Testis (tissue), 3 donors: ENCODE data around the gene ELMO1. TPM values are rescaled to one million over a fixed set of nuclear protein-coding genes. Genes with fewer than 3 reads are reported as not detected.

Experiments used
- DNase-seq: peaks from one replicate; pipeline ENCODE4 v3.0.0-alpha.2; 2019
- H3K27ac ChIP-seq, 2 donors: fragments of 200-600 bp; sonication (generic); one replicate each; pipeline ENCODE4 v1.5.1; 2019
- H3K27me3 ChIP-seq: fragments of 200-600 bp; sonication (generic); one replicate; pipeline ENCODE4 v1.5.1; 2019
- H3K36me3 ChIP-seq: fragments of 200-600 bp; sonication (generic); one replicate; pipeline ENCODE4 v1.5.1; 2017; ENCODE audit warnings: low read depth; ENCODE audit errors: missing control alignments
- H3K4me1 ChIP-seq: fragments of 200-600 bp; sonication (generic); one replicate; pipeline ENCODE4 v1.5.1; 2019
- H3K4me3 ChIP-seq, 2 donors: fragments of 200-600 bp; sonication (generic); one replicate each; pipeline ENCODE4 v1.5.1; 2017 to 2019
- H3K9me3 ChIP-seq: fragments of 200-600 bp; sonication (generic); one replicate; pipeline ENCODE4 v1.5.1; 2017
- POLR2A ChIP-seq: fragments of 450-650 bp; IDR thresholded peaks from one replicate; pipeline ENCODE4 v1.6.1; 2017; ENCODE audit warnings: antibody characterized with exemption, mild to moderate bottlenecking, moderate library complexity
- WGBS, 2 donors: methylation state at CpG; one replicate each; pipeline ENCODE4 v1.1.5; 2018; 5-methylcytosine and 5-hydroxymethylcytosine counted together
- intact Hi-C: fragments of 100-400 bp; cut with DNase I; formaldehyde crosslinking; loops from one replicate; pipeline ENCODE4 v1.15.1; 2023; ENCODE audit warnings: low total_unique reads
- polyA plus RNA-seq: library from polyadenylated mRNA; stranded (reverse); fragments of 350-450 nt; fragmentation: Illumina TruSeq; extraction: RNeasy Lipid Tissue Mini Kit (QIAGEN cat#74804); gene quantifications from one replicate; pipeline ENCODE4 v1.2.3, GENCODE V29; 2014; ENCODE audit warnings: low read depth, low replicate concordance; ENCODE audit not compliant: insufficient read depth
- total RNA-seq, 2 donors: library from RNA; depleted of rRNA; stranded (reverse); fragments of >200 nt; gene quantifications; one replicate each; pipeline ENCODE4 v1.2.3, GENCODE V29; 2016
- TF ChIP-seq, protein P1 (sequence below), 3 experiments: fragments of 450-650 bp in 2 of 3; fragments of 200-600 bp in 1 of 3; sonication (generic) in 1 of 3; IDR thresholded peaks; one replicate each; pipeline ENCODE4 v1.5.1; 2016 to 2019; ENCODE audit warnings: antibody characterized with exemption in 3 of 3, mild to moderate bottlenecking in 2 of 3, moderate library complexity in 1 of 3

The ELMO1 gene
- total and polyA plus RNA-seq, 3 donors from 2014 or later, result 12.9 to 47.2 (median 36.5) TPM

DNA sequence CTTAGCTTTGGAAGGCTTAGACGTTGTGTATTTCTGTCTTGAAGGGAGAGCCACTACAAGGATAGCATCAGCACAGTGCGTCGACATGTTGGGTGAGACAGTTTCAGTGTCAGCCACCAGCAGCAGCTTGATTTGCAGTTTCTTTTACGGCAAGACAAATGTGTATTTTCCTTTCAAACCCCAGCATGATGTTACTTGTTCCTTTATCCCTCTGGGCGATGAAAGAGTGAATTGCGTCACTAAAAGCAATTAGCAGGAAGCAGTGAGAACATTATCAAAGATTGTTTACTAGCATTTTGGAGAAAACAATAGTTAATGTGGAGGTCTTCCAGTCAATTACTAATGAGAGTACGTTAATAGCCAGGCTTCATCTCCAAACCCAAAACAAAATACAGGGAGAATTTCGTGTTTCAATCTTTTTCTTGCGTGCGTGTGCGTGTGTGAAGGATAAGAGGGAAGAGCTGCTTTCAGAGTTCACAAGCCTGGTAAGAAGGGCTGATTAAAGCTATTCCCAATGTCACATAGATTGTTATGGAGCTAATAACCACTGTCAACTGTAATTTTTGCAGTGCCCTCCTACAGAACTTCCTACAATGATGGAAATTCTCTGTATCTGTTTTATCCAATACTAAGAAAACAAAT is 567.3 kb downstream of the ELMO1 start:
- Histone ChIP-seq H3K27me3 (no peaks in the 10 kb centered on the region), H3K9me3 (no peaks in the 10 kb centered on the region), H3K27ac (no peak overlapping the region), H3K4me3 (no peak overlapping the region), H3K36me3 (no peaks in the 10 kb centered on the region), H3K4me1 (no peaks in the 10 kb centered on the region)
- TF ChIP-seq, protein P1, sequence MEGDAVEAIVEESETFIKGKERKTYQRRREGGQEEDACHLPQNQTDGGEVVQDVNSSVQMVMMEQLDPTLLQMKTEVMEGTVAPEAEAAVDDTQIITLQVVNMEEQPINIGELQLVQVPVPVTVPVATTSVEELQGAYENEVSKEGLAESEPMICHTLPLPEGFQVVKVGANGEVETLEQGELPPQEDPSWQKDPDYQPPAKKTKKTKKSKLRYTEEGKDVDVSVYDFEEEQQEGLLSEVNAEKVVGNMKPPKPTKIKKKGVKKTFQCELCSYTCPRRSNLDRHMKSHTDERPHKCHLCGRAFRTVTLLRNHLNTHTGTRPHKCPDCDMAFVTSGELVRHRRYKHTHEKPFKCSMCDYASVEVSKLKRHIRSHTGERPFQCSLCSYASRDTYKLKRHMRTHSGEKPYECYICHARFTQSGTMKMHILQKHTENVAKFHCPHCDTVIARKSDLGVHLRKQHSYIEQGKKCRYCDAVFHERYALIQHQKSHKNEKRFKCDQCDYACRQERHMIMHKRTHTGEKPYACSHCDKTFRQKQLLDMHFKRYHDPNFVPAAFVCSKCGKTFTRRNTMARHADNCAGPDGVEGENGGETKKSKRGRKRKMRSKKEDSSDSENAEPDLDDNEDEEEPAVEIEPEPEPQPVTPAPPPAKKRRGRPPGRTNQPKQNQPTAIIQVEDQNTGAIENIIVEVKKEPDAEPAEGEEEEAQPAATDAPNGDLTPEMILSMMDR (IDR thresholded peaks at IDR 0.05), result no peak
- no peak for TF ChIP-seq POLR2A
- DNase-seq, result no peak
- WGBS, 2 donors, result 80 to 87% methylated on average over 11 of the region's 11 CpGs
- intact Hi-C loops, result no loop called here

DNA sequence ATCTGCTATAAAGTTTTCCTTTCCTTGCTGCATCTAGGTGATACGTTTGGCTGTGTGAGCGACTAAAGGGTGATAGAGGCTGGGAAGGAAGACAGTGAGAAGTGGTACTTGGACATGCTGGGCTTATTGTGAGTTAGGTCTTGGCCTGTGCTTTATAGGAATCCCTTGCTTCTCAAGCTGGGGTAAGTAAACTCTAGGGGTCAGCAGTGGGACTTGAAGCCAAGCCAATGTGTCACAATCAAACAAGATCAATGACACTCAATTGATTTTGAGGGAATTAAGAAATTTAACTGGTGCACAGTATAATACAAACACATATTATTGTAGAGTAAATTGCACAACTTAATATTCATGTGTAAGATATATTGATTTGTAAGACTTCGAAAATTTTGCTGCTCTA is 568.6 kb downstream of the ELMO1 start:
- no peak for DNase-seq
- H3K27ac ChIP-seq, result no peak overlapping the region
- no peaks in the 10 kb centered on the region for H3K27me3 ChIP-seq
- no peaks in the 10 kb centered on the region for H3K36me3 ChIP-seq
- intact Hi-C loops, result no loop called here
- no peaks in the 10 kb centered on the region for H3K4me1 ChIP-seq
- 95 to 98% methylated on average over 3 of the region's 3 CpGs for WGBS, 2 donors
- H3K4me3 ChIP-seq, result no peak overlapping the region
- no peaks in the 10 kb centered on the region for H3K9me3 ChIP-seq
- TF ChIP-seq, protein P1 (IDR thresholded peaks at IDR 0.05), result no peak
- no peak for TF ChIP-seq POLR2A

DNA sequence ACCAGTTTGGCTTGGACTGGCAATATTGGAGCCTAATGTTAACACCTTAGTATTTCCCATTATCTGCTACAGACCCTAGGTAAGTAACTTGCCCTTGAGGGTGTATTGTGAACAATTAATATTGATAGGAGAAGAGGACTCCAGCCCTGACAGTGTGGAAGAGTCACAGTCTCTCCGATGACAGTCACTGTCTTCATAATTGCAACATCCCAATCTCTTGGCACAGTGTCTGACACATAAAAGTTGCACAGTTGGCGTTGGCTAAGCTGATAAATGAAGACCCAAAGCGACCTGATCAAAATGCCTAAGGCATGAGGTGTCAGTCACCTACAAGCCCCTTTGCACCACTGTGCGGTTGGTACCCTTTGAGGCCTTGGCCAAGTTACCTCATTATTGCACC is 569.6 kb downstream of the ELMO1 start:
- H3K9me3 ChIP-seq, result no peaks in the 10 kb centered on the region
- H3K36me3 ChIP-seq, result no peaks in the 10 kb centered on the region
- WGBS, 2 donors, result 57 to 60% methylated on average over 4 of the region's 4 CpGs
- no peak overlapping the region for H3K4me3 ChIP-seq
- no peaks in the 10 kb centered on the region for H3K4me1 ChIP-seq
- no peaks in the 10 kb centered on the region for H3K27me3 ChIP-seq
- no peak for DNase-seq
- TF ChIP-seq, protein P1 (IDR thresholded peaks at IDR 0.05), result no peak
- no peak for TF ChIP-seq POLR2A
- H3K27ac ChIP-seq, result no peak overlapping the region
- intact Hi-C loops, result no loop called here

DNA sequence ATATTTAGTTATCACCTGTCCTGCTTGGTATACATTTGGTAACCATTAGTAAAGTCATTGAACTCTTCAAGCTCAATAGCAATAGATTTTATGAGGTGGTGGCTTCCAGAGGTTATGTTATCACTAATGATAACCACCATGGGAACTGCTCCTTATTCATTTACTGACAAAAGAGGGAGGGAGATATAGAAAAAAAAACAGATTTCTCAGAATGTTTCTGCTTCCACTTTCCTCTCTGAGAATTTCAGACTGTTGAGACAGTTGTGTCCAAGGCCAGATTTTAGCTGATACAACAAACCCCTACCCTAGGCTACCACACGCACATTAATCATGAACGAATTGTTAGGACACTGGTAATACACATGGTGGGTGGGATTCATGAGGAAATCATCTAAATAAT is 570.4 kb downstream of the ELMO1 start:
- Histone ChIP-seq H3K4me3 (no peak overlapping the region), H3K9me3 (no peaks in the 10 kb centered on the region), H3K27ac (no peak overlapping the region), H3K4me1 (no peaks in the 10 kb centered on the region), H3K36me3 (no peaks in the 10 kb centered on the region), H3K27me3 (no peaks in the 10 kb centered on the region)
- TF ChIP-seq, protein P1 (IDR thresholded peaks at IDR 0.05), result no peak
- TF ChIP-seq POLR2A, result no peak
- WGBS, 2 donors, result 89 to 93% methylated on average over 2 of the region's 2 CpGs
- intact Hi-C loops, result no loop called here
- no peak for DNase-seq

DNA sequence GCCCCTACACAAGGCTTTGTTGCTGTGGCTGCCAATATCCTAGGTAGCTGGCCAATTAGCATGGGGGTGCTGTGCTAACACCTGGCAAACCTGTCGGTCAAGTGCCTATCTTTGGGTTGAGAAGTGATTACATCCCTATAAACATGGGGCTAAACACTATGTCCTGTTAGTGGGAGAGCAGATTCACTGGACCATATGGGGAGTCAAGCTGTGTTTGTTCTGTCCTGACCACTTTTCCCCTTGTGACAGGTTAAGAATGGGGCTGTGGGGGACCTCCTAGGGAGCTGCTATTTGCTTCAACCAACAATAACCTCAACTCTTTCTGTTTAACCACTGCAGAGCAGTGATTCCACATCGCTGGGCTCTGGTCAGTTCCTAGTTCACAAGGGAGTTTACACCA is 572.9 kb downstream of the ELMO1 start:
- TF ChIP-seq POLR2A, result no peak
- TF ChIP-seq, protein P1 (IDR thresholded peaks at IDR 0.05), result no peak
- intact Hi-C loops, result no loop called here
- H3K27ac ChIP-seq, result no peak overlapping the region
- H3K36me3 ChIP-seq, result no peaks in the 10 kb centered on the region
- H3K4me3 ChIP-seq, result no peak overlapping the region
- no peaks in the 10 kb centered on the region for H3K4me1 ChIP-seq
- WGBS, 2 donors, result 88 to 91% methylated on average over 2 of the region's 2 CpGs
- H3K27me3 ChIP-seq, result no peaks in the 10 kb centered on the region
- H3K9me3 ChIP-seq, result no peaks in the 10 kb centered on the region
- DNase-seq, result no peak
